CD4-positive, alpha-beta T cell treated with Interferon gamma for 1 hour (primary cell): ENCODE measurements around the gene SLC38A9.
"Not testable (repeated sequence)": the region's sequence is repeated elsewhere in the genome, so short reads cannot be mapped to it uniquely, and the experiment has no call there.

Experiments
- DNase-seq: peaks from one replicate; pipeline ENCODE4 v3.0.0-alpha.2; 2020

SLC38A9 gene

DNA sequence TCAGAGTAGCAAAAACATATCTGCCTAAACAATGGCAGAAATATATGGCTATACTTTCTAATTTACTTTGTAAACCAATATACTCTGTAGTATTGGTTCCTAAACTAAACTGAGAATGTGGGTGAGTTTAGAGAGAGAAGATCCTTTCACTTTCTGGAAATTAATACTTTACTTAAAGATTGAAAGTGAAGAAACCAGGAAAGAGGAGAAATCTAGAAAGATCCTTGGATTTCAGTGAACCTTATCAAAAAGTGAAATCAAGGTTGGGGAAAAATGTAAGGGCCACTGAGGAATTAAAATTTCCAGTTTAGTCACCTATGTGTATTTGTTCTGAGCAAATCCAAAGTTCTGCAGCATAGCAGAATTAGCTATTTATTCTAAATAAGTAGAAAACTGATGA is 5.9 kb downstream of the SLC38A9 start:
- no peak for DNase-seq

GRCh38 chr5:55702598-55703345 is 9.4 kb downstream of the SLC38A9 start:
- DNase-seq: no peak

DNA sequence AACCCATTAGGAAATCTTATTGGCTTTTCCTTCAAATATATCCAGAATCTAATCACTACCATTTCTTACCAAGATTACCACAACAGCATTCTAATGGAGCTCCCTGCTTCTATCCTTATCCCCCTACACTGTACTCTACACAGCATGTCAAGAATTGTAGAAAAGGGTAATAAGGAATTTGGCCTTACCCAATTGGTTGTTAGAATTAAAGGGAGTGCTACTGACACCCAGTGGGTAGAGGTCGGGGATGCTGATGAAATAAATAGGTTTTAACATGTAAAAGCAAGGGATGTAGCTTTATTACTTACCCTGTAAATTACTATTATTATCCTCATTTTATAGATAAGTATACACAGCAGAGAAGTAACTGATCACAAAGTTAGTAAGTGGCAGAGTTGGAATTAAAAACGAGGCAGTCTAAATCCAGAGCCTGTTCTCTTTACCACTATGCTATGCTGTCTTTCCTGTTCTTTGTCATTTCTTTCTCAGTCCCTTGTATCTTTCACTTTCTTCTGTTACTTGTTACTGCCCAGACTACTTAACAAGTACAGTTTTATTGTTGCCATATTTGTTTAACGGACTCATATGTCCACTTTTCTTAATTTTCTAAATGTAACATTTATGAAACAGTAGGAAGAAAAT is 10.5 kb downstream of the SLC38A9 start:
- DNase-seq: no peak

DNA sequence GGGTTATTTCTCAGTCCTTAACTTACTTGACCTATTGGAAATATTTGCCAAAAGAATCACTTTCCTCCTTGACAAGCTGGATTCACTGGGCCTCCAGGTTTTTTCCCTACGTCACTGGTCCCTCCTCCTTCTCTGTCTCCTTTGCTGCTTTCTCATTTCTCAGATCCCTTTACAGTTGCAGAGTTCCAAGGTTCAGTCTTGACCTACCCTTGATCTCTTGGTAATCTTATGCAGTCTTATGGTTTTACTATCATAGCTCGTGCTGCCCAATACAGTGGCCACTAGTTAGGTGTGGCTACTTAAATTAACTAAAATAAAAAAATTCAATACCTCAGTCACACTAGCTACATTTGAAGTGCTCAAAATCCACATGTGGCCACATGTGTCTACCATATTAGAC is 11.4 kb downstream of the SLC38A9 start:
- no peak for DNase-seq

DNA sequence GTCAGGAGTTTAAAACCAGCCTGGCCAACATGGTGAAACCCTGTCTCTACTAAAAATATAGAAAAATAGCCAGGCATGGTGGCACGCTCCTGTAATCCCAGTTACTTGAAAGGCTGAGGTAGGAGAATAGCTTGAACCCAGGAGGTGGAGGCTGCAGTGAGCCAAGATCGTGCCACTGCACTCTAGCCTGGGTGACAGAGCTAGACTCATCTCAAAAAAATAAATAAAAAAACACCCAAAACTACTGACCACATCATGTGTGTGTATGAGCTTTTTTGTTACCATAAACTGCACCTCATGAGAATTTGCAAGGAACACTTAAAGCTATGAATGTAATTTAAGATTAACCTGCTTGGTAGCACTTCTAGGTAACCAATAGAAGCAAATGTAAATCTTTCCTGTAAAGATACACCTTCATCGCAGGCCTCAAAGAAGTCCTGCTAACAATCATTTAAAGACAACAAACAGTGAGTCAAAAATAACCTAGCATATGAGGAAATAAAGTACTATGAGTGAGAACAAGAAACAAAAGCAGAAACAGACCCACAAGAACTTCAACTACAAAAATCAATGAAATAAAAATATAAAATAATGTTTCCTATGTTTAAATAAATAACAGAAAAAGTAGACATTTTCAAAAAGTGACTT is 13.0 kb downstream of the SLC38A9 start:
- no peak for DNase-seq

DNA sequence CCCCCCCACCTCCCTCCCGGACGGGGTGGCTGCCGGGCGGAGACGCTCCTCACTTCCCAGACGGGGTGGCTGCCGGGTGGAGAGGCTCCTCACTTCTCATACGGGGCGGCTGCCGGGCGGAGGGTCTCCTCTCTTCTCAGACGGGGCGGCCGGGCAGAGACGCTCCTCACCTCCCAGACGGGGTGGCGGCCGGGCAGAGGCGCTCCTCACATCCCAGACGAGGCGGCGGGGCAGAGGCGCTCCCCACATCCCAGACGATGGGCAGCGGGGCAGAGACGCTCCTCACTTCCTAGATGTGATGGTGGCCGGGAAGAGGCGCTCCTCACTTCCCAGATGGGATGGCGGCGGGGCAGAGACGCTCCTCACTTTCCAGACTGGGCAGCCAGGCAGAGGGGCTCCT is 15.4 kb downstream of the SLC38A9 start:
- not testable (repeated sequence) for DNase-seq

- DNase-seq: no peak
Measured at GRCh38 chr5:55694152-55694830, 17.8 kb downstream of the SLC38A9 start.

GRCh38 chr5:55692509-55692908 is 19.6 kb downstream of the SLC38A9 start:
- no peak for DNase-seq

DNA sequence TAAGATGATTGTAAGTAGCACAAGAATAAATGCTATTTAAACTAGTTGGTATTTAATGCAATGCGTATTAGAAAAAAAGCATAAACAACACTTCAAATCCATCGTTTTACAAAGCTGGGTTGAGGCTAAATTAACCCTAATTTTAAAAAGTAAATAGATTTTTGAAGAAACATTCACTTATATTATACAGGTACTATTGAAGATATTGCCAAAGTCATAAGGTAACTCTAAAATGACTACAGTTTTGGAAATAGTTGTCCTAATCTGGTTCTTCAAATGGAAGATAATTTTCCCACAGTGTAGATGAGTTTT is 20.1 kb downstream of the SLC38A9 start:
- no peak for DNase-seq

GRCh38 chr5:55691265-55692105 is 20.6 kb downstream of the SLC38A9 start:
- no peak for DNase-seq

- no peak for DNase-seq
Measured at GRCh38 chr5:55682071-55682470, 30.1 kb downstream of the SLC38A9 start.

GRCh38 chr5:55681301-55681700 is 30.8 kb downstream of the SLC38A9 start:
- DNase-seq: no peak

- no peak for DNase-seq
Measured at GRCh38 chr5:55680353-55680752, 31.8 kb downstream of the SLC38A9 start.

DNA sequence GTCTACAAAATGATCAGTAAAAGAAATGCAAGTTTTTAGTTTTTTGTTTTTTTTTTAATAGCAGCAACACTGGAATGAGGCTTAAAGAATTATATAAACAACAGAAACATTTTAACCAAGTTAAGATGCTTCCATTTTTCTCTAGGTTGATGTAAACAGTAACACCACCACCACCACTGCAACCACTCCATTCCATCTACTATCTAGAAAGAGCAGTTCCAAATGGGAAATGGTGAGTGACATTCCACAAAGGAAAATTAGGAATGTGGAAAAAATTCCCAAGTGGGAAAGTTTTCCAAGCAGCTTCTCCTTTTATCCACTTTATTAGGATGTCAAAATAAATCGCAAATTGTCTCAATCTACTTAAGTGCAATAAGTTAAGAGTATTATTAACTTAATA is 32.6 kb downstream of the SLC38A9 start:
- DNase-seq: no peak

GRCh38 chr5:55675119-55675518 is 37.0 kb downstream of the SLC38A9 start:
- no peak for DNase-seq

GRCh38 chr5:55674340-55674739 is 37.8 kb downstream of the SLC38A9 start:
- DNase-seq: no peak

DNA sequence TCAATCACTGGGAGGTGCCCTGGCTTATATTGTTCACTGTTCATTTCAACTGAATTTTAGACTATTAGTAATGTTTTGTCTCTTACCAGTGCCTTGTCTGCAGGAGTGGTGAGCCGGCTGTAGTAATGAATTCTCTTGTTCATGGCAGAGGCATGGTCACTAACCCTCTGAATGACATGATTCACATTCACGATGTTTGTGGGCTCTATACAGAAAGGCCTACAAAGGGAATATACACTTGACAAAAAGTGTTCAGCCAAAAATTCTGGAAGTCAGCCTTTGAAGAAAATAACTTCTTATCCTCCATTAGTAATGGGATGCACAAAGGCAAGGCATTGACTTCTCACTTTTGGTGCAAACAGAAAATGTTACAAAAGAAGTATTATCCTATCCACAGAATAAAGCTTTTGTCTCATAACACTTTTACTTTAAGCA is 39.6 kb downstream of the SLC38A9 start:
- no peak for DNase-seq

- DNase-seq: no peak
Measured at GRCh38 chr5:55671975-55672374, 40.1 kb downstream of the SLC38A9 start.

GRCh38 chr5:55668356-55668755 is 43.8 kb downstream of the SLC38A9 start:
- no peak for DNase-seq

DNA sequence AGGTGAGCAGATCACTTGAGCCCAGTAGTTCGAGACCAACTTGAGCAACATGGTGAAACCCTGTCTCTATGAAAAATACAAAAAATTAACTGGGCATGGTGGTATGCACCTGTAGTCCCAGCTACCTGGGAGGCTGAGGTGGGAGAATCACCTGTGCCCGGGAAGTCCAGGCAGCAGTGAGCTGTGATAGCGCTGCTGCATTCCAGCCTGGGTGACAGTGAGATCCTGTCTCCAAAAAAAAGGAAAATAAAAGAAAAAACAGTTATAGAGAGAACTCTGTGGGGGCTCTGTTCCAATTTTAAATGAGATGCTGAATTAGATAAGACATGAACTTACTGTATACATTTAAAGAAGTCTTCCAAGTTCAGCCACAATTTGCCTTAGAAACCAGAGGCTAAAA is 44.2 kb downstream of the SLC38A9 start:
- DNase-seq: no peak

- no peak for DNase-seq
Measured at GRCh38 chr5:55665065-55665464, 47.1 kb downstream of the SLC38A9 start.

GRCh38 chr5:55657443-55657842 is 54.7 kb downstream of the SLC38A9 start:
- no peak for DNase-seq

- DNase-seq: no peak
Measured at GRCh38 chr5:55650386-55650785, 61.7 kb downstream of the SLC38A9 start.
